Karpas-422 (cell line): ENCODE results near the gene OR52H1. TPM values are rescaled to one million over a fixed set of nuclear protein-coding genes. Genes with fewer than 3 reads are reported as not detected.

Experiments used
- DNase-seq: peaks from one replicate; pipeline ENCODE4 v3.0.0-alpha.2; 2015
- H2AFZ ChIP-seq: fragments of 200-600 bp; sonication (generic); 2 replicates; pipeline ENCODE4 v1.6.1; 2014; ENCODE audit warnings: antibody characterized with exemption, low read length, mixed read lengths
- H3K27ac ChIP-seq: fragments of 200-600 bp; sonication (generic); 2 replicates; pipeline ENCODE4 v1.5.1; 2014; ENCODE audit warnings: mild to moderate bottlenecking, low read length, moderate library complexity
- H3K27me3 ChIP-seq: fragments of 200-600 bp; sonication (generic); 2 replicates; pipeline ENCODE4 v1.6.1; 2014; ENCODE audit warnings: low read length, mixed read lengths
- H3K36me3 ChIP-seq: fragments of 200-600 bp; sonication (generic); 2 replicates; pipeline ENCODE4 v1.6.1; 2014; ENCODE audit warnings: low read length, mixed read lengths; ENCODE audit not compliant: insufficient read depth
- H3K4me1 ChIP-seq: fragments of 200-600 bp; sonication (generic); 2 replicates; pipeline ENCODE4 v1.6.1; 2014; ENCODE audit warnings: mild to moderate bottlenecking, low read length, mixed read lengths
- H3K4me2 ChIP-seq: fragments of 200-600 bp; sonication (generic); 2 replicates; pipeline ENCODE4 v1.6.1; 2014; ENCODE audit warnings: low read length, low read depth, mild to moderate bottlenecking; ENCODE audit not compliant: poor library complexity, severe bottlenecking
- H3K4me3 ChIP-seq: fragments of 200-600 bp; sonication (generic); 2 replicates; pipeline ENCODE4 v1.5.1; 2014; ENCODE audit warnings: mild to moderate bottlenecking, antibody characterized with exemption, low read length, mixed read lengths
- H3K79me2 ChIP-seq: fragments of 200-600 bp; sonication (generic); 2 replicates; pipeline ENCODE4 v1.6.1; 2014; ENCODE audit warnings: mild to moderate bottlenecking, low read length, mixed read lengths
- H3K9ac ChIP-seq: fragments of 200-600 bp; sonication (generic); 2 replicates; pipeline ENCODE4 v1.6.0; 2014; ENCODE audit warnings: low read length
- H3K9me2 ChIP-seq: fragments of 200-600 bp; sonication (generic), shearing (Covaris generic); replicated peaks from 2 replicates; pipeline ENCODE4 v1.6.0; 2014; ENCODE audit warnings: mild to moderate bottlenecking, low read length, moderate library complexity; ENCODE audit not compliant: insufficient read depth
- H3K9me3 ChIP-seq: fragments of 300-700, 200-600 bp; sonication (generic); 2 replicates; pipeline ENCODE4 v1.6.1; 2014; ENCODE audit warnings: low read length, mixed read lengths
- H4K20me1 ChIP-seq: fragments of 200-600 bp; sonication (generic); 2 replicates; pipeline ENCODE4 v1.6.1; 2014; ENCODE audit warnings: mild to moderate bottlenecking, antibody characterized with exemption, low read length, low read depth; ENCODE audit not compliant: insufficient read depth
- total RNA-seq: library from RNA; depleted of rRNA; stranded (reverse); fragments of >200 nt; shearing (Covaris generic); gene quantifications from 2 replicates; pipeline ENCODE4 v1.2.3, GENCODE V29; 2014; ENCODE audit warnings: low replicate concordance; rRNA removed

Gene OR52H1
- total RNA-seq, 1 experiment from 2014 or later, result 1.2 TPM

- no peak overlapping the region for H2AFZ ChIP-seq
- no peak overlapping the region for H3K4me3 ChIP-seq
- H3K9ac ChIP-seq, result no peak overlapping the region
- no peaks in the 10 kb centered on the region for H3K79me2 ChIP-seq
- no peaks in the 10 kb centered on the region for H3K9me3 ChIP-seq
- H3K4me2 ChIP-seq, result no peak overlapping the region
- H3K27me3 ChIP-seq, result no peaks in the 10 kb centered on the region
- H3K27ac ChIP-seq, result no peak overlapping the region
- H3K4me1 ChIP-seq, result no peaks in the 10 kb centered on the region
- H3K9me2 ChIP-seq, result no peaks in the 10 kb centered on the region
- DNase-seq, result no peak
- H4K20me1 ChIP-seq, result no peaks in the 10 kb centered on the region
- H3K36me3 ChIP-seq, result no peaks in the 10 kb centered on the region
Observed at GRCh38 chr11:5507933-5508305, 40.4 kb downstream of the OR52H1 start.

GRCh38 chr11:5507177-5507932, 41.0 kb downstream of the OR52H1 start:
- no peaks in the 10 kb centered on the region for H3K36me3 ChIP-seq
- H4K20me1 ChIP-seq, result no peaks in the 10 kb centered on the region
- no peak overlapping the region for H2AFZ ChIP-seq
- no peaks in the 10 kb centered on the region for H3K27me3 ChIP-seq
- H3K9me2 ChIP-seq, result no peaks in the 10 kb centered on the region
- H3K9me3 ChIP-seq, result no peaks in the 10 kb centered on the region
- no peak overlapping the region for H3K9ac ChIP-seq
- no peak overlapping the region for H3K4me2 ChIP-seq
- H3K27ac ChIP-seq, result no peak overlapping the region
- H3K4me3 ChIP-seq, result no peak overlapping the region
- no peaks in the 10 kb centered on the region for H3K79me2 ChIP-seq
- no peak for DNase-seq
- H3K4me1 ChIP-seq, result no peaks in the 10 kb centered on the region

- Histone ChIP-seq H3K4me3 (no peak overlapping the region), H3K9me2 (no peaks in the 10 kb centered on the region), H4K20me1 (no peaks in the 10 kb centered on the region), H3K27ac (no peak overlapping the region), H3K9me3 (no peaks in the 10 kb centered on the region), H3K4me1 (no peaks in the 10 kb centered on the region), H3K27me3 (no peaks in the 10 kb centered on the region), H3K9ac (no peak overlapping the region), H3K36me3 (no peaks in the 10 kb centered on the region), H2AFZ (no peak overlapping the region), H3K4me2 (no peak overlapping the region), H3K79me2 (no peaks in the 10 kb centered on the region)
- DNase-seq, result no peak
Observed at GRCh38 chr11:5505363-5506048, 42.8 kb downstream of the OR52H1 start.

GRCh38 chr11:5504403-5504921, 43.9 kb downstream of the OR52H1 start:
- no peak overlapping the region for H3K4me3 ChIP-seq
- H3K9ac ChIP-seq, result no peak overlapping the region
- no peak for DNase-seq
- H4K20me1 ChIP-seq, result no peaks in the 10 kb centered on the region
- H3K4me2 ChIP-seq, result no peak overlapping the region
- H3K27me3 ChIP-seq, result no peaks in the 10 kb centered on the region
- H3K4me1 ChIP-seq, result no peaks in the 10 kb centered on the region
- no peak overlapping the region for H2AFZ ChIP-seq
- no peaks in the 10 kb centered on the region for H3K36me3 ChIP-seq
- no peaks in the 10 kb centered on the region for H3K9me2 ChIP-seq
- no peaks in the 10 kb centered on the region for H3K79me2 ChIP-seq
- H3K27ac ChIP-seq, result no peak overlapping the region
- no peaks in the 10 kb centered on the region for H3K9me3 ChIP-seq

- Histone ChIP-seq H4K20me1 (no peaks in the 10 kb centered on the region), H3K27me3 (no peaks in the 10 kb centered on the region), H3K4me1 (no peaks in the 10 kb centered on the region), H2AFZ (no peak overlapping the region), H3K9me3 (no peaks in the 10 kb centered on the region), H3K27ac (no peak overlapping the region), H3K4me2 (no peak overlapping the region), H3K9me2 (no peaks in the 10 kb centered on the region), H3K4me3 (no peak overlapping the region), H3K9ac (no peak overlapping the region), H3K36me3 (no peaks in the 10 kb centered on the region), H3K79me2 (no peaks in the 10 kb centered on the region)
- no peak for DNase-seq
Observed at GRCh38 chr11:5500393-5500801, 47.9 kb downstream of the OR52H1 start.

GRCh38 chr11:5499671-5500070, 48.7 kb downstream of the OR52H1 start:
- H3K79me2 ChIP-seq, result no peaks in the 10 kb centered on the region

More at GRCh38 chr11:5499671-5500070, 48.7 kb downstream of the OR52H1 start:
- Histone ChIP-seq H2AFZ (no peak overlapping the region), H4K20me1 (no peaks in the 10 kb centered on the region), H3K4me2 (no peak overlapping the region), H3K27me3 (no peaks in the 10 kb centered on the region), H3K9me2 (no peaks in the 10 kb centered on the region), H3K27ac (no peak overlapping the region), H3K36me3 (no peaks in the 10 kb centered on the region), H3K9ac (no peak overlapping the region), H3K4me1 (no peaks in the 10 kb centered on the region), H3K9me3 (no peaks in the 10 kb centered on the region), H3K4me3 (no peak overlapping the region)
- DNase-seq, result no peak

Other genes starting within 250 kb of the OR52H1 start
- not detected in 2 replicates for gene OR51B4, start 246.6 kb downstream of the OR52H1 start, total RNA-seq
- not detected in 2 replicates for gene OR51B2, start 224.2 kb downstream of the OR52H1 start, total RNA-seq
- gene OR51B5, start 205.0 kb downstream of the OR52H1 start, total RNA-seq, result 0.60 TPM in 1 of 2 replicates, not detected in the other
- not detected in 2 replicates for gene OR51B6, start 197.0 kb downstream of the OR52H1 start, total RNA-seq
- not detected in 2 replicates for gene OR51M1, start 164.7 kb downstream of the OR52H1 start, total RNA-seq
- not detected in 2 replicates for gene OR51Q1, start 126.4 kb downstream of the OR52H1 start, total RNA-seq
- not detected in 2 replicates for gene OR51I1, start 107.0 kb downstream of the OR52H1 start, total RNA-seq
- gene OR51I2, start 99.2 kb downstream of the OR52H1 start, total RNA-seq, result not detected in 2 replicates
- not detected in 2 replicates for gene OR52D1, start 59.9 kb downstream of the OR52H1 start, total RNA-seq
- gene UBQLN3, start 38.6 kb downstream of the OR52H1 start, total RNA-seq, result 0.18 and 0.37 TPM in 2 replicates
- gene UBQLNL, start 31.8 kb downstream of the OR52H1 start, total RNA-seq, result 0.43 TPM in 1 of 2 replicates, not detected in the other
- gene OR52B6, start 32.3 kb upstream of the OR52H1 start, total RNA-seq, result not detected in 2 replicates
- not detected in 2 replicates for gene TRIM6, start 48.1 kb upstream of the OR52H1 start, total RNA-seq
- 11.4 and 19.7 TPM in 2 replicates for gene TRIM34, start 76.5 kb upstream of the OR52H1 start, total RNA-seq
- gene TRIM5, start 136.5 kb upstream of the OR52H1 start, total RNA-seq, result 26.1 and 31.4 TPM in 2 replicates
- 90.0 and 112 TPM in 2 replicates for gene TRIM22, start 141.2 kb upstream of the OR52H1 start, total RNA-seq
- gene OR56B1, start 187.9 kb upstream of the OR52H1 start, total RNA-seq, result not detected in 2 replicates
- gene OR52N4, start 205.7 kb upstream of the OR52H1 start, total RNA-seq, result not detected in 2 replicates
- gene OR52N5, start 234.8 kb upstream of the OR52H1 start, total RNA-seq, result not detected in 2 replicates
- gene OR52N1, start 242.7 kb upstream of the OR52H1 start, total RNA-seq, result not detected in 2 replicates